Mucosa of gallbladder (tissue), 1 donor: ENCODE measurements around the gene ATP9A. TPM values are rescaled to one million over a fixed set of nuclear protein-coding genes. Genes with fewer than 3 reads are reported as not detected.

Experiments
- total RNA-seq: library from RNA; stranded (reverse); gene quantifications from one replicate; pipeline ENCODE4 v1.2.1, GENCODE V29; 2021
- donor health status: DM: no; HTN: no; CAD: no.

ATP9A gene
- total RNA-seq, 1 donor from 2014 or later = 49.5 TPM

Other genes starting within 250 kb of the ATP9A start
- 11.4 TPM for gene NFATC2, start 225.7 kb downstream of the ATP9A start, total RNA-seq
- gene SALL4, start 34.1 kb upstream of the ATP9A start, total RNA-seq = 0.20 TPM